ENCODE measurements around the gene EGFL8.

EGFL8 gene

GRCh38 chr6:32168807-32169591, 4.6 kb downstream of the EGFL8 start:
- DNase-seq = no peak

GRCh38 chr6:32170294-32170693, 5.9 kb downstream of the EGFL8 start:
- no peak for DNase-seq

GRCh38 chr6:32171234-32171633, 6.8 kb downstream of the EGFL8 start:
- DNase-seq = no peak

- DNase-seq = no peak
These were observed 8.8 kb downstream of the EGFL8 start for GRCh38 chr6:32173051-32173727.

GRCh38 chr6:32174416-32174815, 10.0 kb downstream of the EGFL8 start:
- DNase-seq = no peak

- DNase-seq = no peak
These were observed 10.9 kb downstream of the EGFL8 start for GRCh38 chr6:32175322-32175710.

- DNase-seq = peak; percentile 79
These were observed 11.5 kb downstream of the EGFL8 start, which contains the start of gene AGPAT1 for GRCh38 chr6:32175711-32176475. AGPAT1 (minus strand) TSS chr6:32176084; CDS start chr6:32171496, 4,588 bp downstream.

GRCh38 chr6:32176476-32177182, 12.2 kb downstream of the EGFL8 start:
- no peak for DNase-seq

GRCh38 chr6:32177183-32177787, 12.9 kb downstream of the EGFL8 start:
- peak; percentile 77 for DNase-seq

- peak; percentile 99 for DNase-seq
These were observed 13.6 kb downstream of the EGFL8 start, which contains the start of gene RNF5 for GRCh38 chr6:32177788-32178546. RNF5 (plus strand) TSS chr6:32178405; CDS start chr6:32178512, 107 bp downstream.

- no peak for DNase-seq
These were observed 14.4 kb downstream of the EGFL8 start for GRCh38 chr6:32178547-32179440.

GRCh38 chr6:32179766-32180405, 15.5 kb downstream of the EGFL8 start:
- no peak for DNase-seq

GRCh38 chr6:32181148-32181702, 16.8 kb downstream of the EGFL8 start:
- no peak for DNase-seq

GRCh38 chr6:32181915-32182529, 17.6 kb downstream of the EGFL8 start:
- DNase-seq = no peak

GRCh38 chr6:32182555-32182981, 18.2 kb downstream of the EGFL8 start:
- DNase-seq = no peak

- no peak for DNase-seq
These were observed 18.6 kb downstream of the EGFL8 start for GRCh38 chr6:32183030-32183429.

- DNase-seq = no peak
These were observed 19.2 kb downstream of the EGFL8 start for GRCh38 chr6:32183483-32184083.

- DNase-seq = no peak
These were observed 19.8 kb downstream of the EGFL8 start, which contains the start of gene AGER for GRCh38 chr6:32184084-32184640. AGER (minus strand) TSS chr6:32184253; CDS start chr6:32184222, 31 bp downstream.

All from KG1 (cell line).